Spleen (tissue), 7 donors: ENCODE results near the gene ZDHHC14.

Experiments used
- POLR2A ChIP-seq, 3 donors: fragments of 450-650 bp; IDR thresholded peaks; one replicate each; pipeline ENCODE4 v1.5.1; 2017; ENCODE audit warnings: antibody characterized with exemption in 3 of 3, mild to moderate bottlenecking in 1 of 3
- TF ChIP-seq, protein P1 (sequence below), 11 experiments: fragments of 200-600 bp in 7 of 11; fragments of 450-650 bp in 4 of 11; sonication (generic) in 4 of 11; IDR thresholded peaks in 8 of 11; conservative IDR thresholded peaks in 3 of 11; 1 replicate in 7 of 11; 2 replicates in 4 of 11; pipeline versions ENCODE4 v1.4.0 to v1.8.0; 2016 to 2021; ENCODE audit warnings: antibody characterized with exemption in 11 of 11, inconsistent platforms in 4 of 11, mild to moderate bottlenecking in 1 of 11
- donor health status: DM: no; HTN: no; CAD: no; lungs with moderate emphysema.
- donor health status: DM: no; HTN: no; CAD: no.
- donor health status: DM: no; HTN: no; CAD: no.

DNA sequence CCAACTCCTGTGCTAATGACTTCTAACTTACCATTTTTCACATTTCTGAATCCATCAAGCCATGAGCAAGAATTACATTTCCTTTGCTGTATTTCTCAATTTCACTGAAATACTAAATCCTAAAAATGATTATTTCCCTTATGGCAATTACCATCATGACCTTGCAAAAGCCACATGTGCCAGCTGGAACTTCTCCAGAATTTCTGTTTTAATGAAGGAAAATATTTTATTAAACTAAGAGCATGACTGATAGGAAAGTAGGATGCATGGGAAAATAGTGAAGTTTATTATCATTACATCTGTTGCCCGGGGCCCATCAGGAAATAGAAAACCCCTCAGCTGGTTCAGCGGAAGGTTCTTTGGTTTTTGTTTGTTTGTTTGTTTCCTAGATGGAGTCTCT is 43.2 kb upstream of the ZDHHC14 start:
- no peak for TF ChIP-seq POLR2A (IDR thresholded peaks at IDR 0.05)
- TF ChIP-seq, protein P1, sequence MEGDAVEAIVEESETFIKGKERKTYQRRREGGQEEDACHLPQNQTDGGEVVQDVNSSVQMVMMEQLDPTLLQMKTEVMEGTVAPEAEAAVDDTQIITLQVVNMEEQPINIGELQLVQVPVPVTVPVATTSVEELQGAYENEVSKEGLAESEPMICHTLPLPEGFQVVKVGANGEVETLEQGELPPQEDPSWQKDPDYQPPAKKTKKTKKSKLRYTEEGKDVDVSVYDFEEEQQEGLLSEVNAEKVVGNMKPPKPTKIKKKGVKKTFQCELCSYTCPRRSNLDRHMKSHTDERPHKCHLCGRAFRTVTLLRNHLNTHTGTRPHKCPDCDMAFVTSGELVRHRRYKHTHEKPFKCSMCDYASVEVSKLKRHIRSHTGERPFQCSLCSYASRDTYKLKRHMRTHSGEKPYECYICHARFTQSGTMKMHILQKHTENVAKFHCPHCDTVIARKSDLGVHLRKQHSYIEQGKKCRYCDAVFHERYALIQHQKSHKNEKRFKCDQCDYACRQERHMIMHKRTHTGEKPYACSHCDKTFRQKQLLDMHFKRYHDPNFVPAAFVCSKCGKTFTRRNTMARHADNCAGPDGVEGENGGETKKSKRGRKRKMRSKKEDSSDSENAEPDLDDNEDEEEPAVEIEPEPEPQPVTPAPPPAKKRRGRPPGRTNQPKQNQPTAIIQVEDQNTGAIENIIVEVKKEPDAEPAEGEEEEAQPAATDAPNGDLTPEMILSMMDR (IDR thresholded peaks at IDR 0.05 in 8 of 11, conservative IDR thresholded peaks at IDR 0.05 in 3 of 11), result no peak
